MM.1S (cell line): ENCODE data around the gene MTO1.
"Not testable (repeated sequence)": the region's sequence is repeated elsewhere in the genome, so short reads cannot be mapped to it uniquely, and the experiment has no call there.

ENCODE experiments used
- DNase-seq: peaks from one replicate; pipeline ENCODE4 v3.0.0-alpha.2; 2015
- H2AFZ ChIP-seq: fragments of 300-600 bp; sonication (generic); 2 replicates; pipeline ENCODE4 v1.6.0; 2016; ENCODE audit warnings: antibody characterized with exemption, low read length
- H3F3A ChIP-seq: fragments of 300-600 bp; sonication (generic); 2 replicates; pipeline ENCODE4 v1.6.1; 2016; ENCODE audit warnings: mild to moderate bottlenecking, antibody characterized with exemption, low read length, moderate library complexity, mixed read lengths; ENCODE audit not compliant: insufficient read depth
- H3K27ac ChIP-seq: fragments of 300-600 bp; sonication (generic); 2 replicates; pipeline ENCODE4 v1.5.1; 2016; ENCODE audit warnings: mild to moderate bottlenecking, low read length
- H3K27me3 ChIP-seq: fragments of 300-600 bp; sonication (generic); replicated peaks from 2 replicates; pipeline ENCODE4 v1.6.0; 2016; ENCODE audit warnings: low read length; ENCODE audit not compliant: insufficient read depth
- H3K36me3 ChIP-seq: fragments of 300-600 bp; sonication (generic); replicated peaks from 2 replicates; pipeline ENCODE4 v1.6.1; 2016; ENCODE audit warnings: mild to moderate bottlenecking, low read length, mixed read lengths; ENCODE audit not compliant: insufficient read depth
- H3K4me1 ChIP-seq: fragments of 300-600 bp; sonication (generic); 2 replicates; pipeline ENCODE4 v1.6.1; 2016; ENCODE audit warnings: low read length, mixed read lengths
- H3K4me2 ChIP-seq: fragments of 300-600 bp; sonication (generic); 2 replicates; pipeline ENCODE4 v1.6.0; 2016; ENCODE audit warnings: low read depth, low read length
- H3K4me3 ChIP-seq: fragments of 300-600 bp; sonication (generic); 2 replicates; pipeline ENCODE4 v1.5.1; 2016; ENCODE audit warnings: low read length, mixed read lengths
- H3K79me2 ChIP-seq: fragments of 300-600 bp; sonication (generic); 2 replicates; pipeline ENCODE4 v1.6.1; 2016; ENCODE audit warnings: mixed run types, low read length, mixed read lengths
- H3K9ac ChIP-seq: fragments of 300-600 bp; sonication (generic); 2 replicates; pipeline ENCODE4 v1.6.1; 2016; ENCODE audit warnings: low read length, mixed read lengths
- H3K9me2 ChIP-seq: fragments of 300-600 bp; sonication (generic); replicated peaks from 2 replicates; pipeline ENCODE4 v1.6.1; 2016; ENCODE audit warnings: mild to moderate bottlenecking, low read length, mixed read lengths; ENCODE audit not compliant: insufficient read depth
- H3K9me3 ChIP-seq: fragments of 300-600 bp; sonication (generic); replicated peaks from 2 replicates; pipeline ENCODE4 v1.6.1; 2016; ENCODE audit warnings: mild to moderate bottlenecking, low read length, mixed read lengths; ENCODE audit not compliant: insufficient read depth
- H4K20me1 ChIP-seq: fragments of 300-600 bp; sonication (generic); 2 replicates; pipeline ENCODE4 v1.6.1; 2016; ENCODE audit warnings: mild to moderate bottlenecking, low read length, moderate library complexity, mixed read lengths; ENCODE audit not compliant: insufficient read depth
- EZH2 ChIP-seq: fragments of 300-600 bp; sonication (generic); optimal IDR thresholded peaks from 2 replicates; pipeline ENCODE3; 2017; ENCODE audit warnings: low read depth, mild to moderate bottlenecking, antibody characterized with exemption, low read length, mixed read lengths
- EZH2phosphoT487 ChIP-seq: fragments of 300-600 bp; sonication (generic); IDR thresholded peaks from 2 replicates; pipeline ENCODE4 v1.6.1; 2018; ENCODE audit warnings: antibody characterized with exemption, low read length
- TF ChIP-seq, protein P1 (sequence below): fragments of 300-600 bp; sonication (generic); IDR thresholded peaks from 2 replicates; pipeline ENCODE4 v1.5.1; 2016; ENCODE audit warnings: antibody characterized with exemption, low read length, mixed read lengths

MTO1 gene

DNA sequence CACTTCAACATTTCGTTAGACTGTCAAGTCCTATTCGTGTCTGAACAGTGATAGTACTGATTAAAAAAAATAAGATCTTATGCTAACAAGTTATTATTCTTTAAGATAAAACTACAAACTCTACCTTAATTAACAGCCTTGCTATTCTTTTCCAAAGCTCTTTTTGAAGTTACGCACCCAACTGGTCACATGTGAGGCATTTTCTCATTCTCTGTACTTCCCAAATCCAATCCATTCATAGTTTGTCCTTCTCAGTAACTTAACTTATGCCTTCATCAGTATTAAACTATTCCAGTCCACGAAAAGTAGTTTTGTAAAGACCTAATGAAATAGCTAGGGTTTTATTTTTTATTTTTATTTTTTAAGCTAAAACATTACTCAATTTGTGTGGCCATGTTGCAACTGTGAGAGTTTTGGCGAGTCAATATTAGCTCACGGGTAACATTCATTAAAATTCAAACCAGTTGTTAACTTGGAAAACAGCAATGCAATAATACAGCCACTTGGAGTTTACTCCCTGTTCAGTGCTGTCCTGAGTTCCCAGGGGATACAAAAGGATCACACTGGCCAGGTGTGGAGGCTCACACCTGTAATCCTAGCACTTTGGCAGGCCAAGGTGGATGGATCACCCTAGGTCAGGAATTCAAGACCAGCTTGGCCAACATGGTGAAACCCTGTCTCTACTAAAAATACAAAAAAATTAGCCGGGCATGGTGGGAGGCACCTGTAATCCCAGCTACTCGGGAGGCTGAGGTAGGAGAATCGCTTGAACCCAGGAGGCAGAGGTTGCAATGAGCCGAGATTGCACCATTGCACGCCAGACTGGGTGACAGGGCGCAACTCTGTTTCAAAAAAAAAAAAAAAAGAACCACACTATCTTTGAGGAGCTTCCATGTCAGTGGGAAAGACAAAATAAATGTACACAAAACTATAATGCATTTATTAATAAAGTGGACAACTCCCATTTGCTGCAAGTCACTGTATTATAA is 87.2 kb downstream of the MTO1 start:
- H3K9ac ChIP-seq = no peak overlapping the region
- H3K4me3 ChIP-seq = no peak overlapping the region
- no peak overlapping the region for H3K4me2 ChIP-seq
- no peaks in the 10 kb centered on the region for H3K79me2 ChIP-seq
- H3K9me2 ChIP-seq = no peaks in the 10 kb centered on the region
- H3K9me3 ChIP-seq = no peaks in the 10 kb centered on the region
- H3K36me3 ChIP-seq = no peaks in the 10 kb centered on the region
- H3K4me1 ChIP-seq = no peaks in the 10 kb centered on the region
- no peaks in the 10 kb centered on the region for H3K27me3 ChIP-seq
- no peak for DNase-seq
- no peaks in the 10 kb centered on the region for H4K20me1 ChIP-seq
- TF ChIP-seq EZH2phosphoT487 = no peak
- H3F3A ChIP-seq = no peaks in the 10 kb centered on the region
- no peak overlapping the region for H3K27ac ChIP-seq
- no peak overlapping the region for H2AFZ ChIP-seq

DNA sequence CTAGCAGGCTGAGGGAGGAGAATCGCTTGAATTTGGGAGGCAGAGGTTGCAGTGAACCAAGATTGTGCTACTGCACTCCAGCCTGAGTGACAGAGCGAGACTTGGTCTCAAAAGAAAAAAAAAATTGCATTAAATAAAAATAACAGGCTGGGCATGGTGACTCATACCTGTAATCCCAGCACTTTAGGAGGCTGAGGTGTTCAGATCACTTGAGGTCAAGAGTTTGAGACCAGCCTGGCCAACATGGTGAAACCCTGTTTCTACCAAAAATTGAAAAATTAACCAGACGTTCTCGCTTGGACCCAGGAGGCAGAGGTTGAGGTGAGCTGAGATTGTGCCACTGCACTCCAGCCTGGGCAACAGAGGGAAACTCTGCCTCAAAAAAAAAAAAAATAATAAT is 89.6 kb downstream of the MTO1 start:
- DNase-seq, H3K36me3 ChIP-seq: not testable (repeated sequence)

DNA sequence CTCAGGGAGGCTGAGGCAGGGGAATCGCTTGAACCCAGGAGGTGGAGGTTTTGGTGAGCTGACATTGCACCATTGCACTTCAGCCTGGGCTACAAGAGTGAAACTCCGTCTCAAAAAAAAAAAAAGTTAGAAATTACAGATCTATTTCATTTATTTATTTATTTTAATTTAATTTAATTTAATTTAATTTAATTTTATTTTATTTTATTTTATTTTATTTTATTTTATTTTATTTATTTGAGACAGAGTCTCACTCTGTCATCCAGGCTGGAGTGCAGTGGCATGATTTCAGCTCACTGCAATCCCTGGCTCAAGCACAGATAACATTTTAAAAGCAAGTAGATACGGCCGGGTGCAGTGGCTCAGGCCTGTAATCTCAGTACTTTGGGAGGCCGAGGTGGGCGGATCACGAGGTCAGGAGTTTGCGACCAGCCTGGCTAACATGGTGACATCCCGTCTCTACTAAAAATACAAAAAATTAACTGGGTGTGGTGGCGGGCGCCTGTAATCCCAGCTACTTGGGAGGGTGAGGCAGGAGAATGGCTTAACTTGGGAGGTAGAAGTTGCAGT is 93.9 kb downstream of the MTO1 start:
- H3K9ac ChIP-seq, H3K27ac ChIP-seq: not testable (repeated sequence)

More for the DNA sequence above, 89.6 kb downstream of the MTO1 start:
- H3K9ac ChIP-seq, H3K9me2 ChIP-seq, H3K27ac ChIP-seq, H3K79me2 ChIP-seq, H4K20me1 ChIP-seq, H3K4me3 ChIP-seq, H3K27me3 ChIP-seq, H2AFZ ChIP-seq, H3F3A ChIP-seq, H3K4me1 ChIP-seq, H3K4me2 ChIP-seq, H3K9me3 ChIP-seq: not testable (repeated sequence)

DNA sequence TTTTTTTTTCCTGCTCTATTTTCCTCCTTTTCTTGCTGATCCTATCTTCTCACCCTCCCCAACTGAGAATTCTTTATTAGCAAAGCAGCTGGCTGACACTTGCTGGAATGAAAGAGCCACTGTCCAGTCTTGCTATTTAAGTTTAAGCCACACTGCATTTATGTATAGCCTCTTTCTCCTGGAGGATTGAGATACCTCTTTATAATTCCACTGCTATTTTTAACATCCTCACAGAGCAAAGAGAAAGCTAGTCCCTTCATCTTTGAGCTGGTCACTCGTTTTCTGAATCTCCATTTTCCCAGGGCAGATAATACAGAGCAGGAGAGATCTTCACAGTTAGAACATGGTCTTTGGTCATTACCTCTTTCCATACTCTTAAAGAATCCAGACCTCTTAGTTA is 95.3 kb downstream of the MTO1 start:
- Histone ChIP-seq H3K27ac (no peak overlapping the region), H3K36me3 (no peaks in the 10 kb centered on the region), H3K4me1 (0 out of 2 replicates have a peak, but pooled peaks cover 9% of the 10 kb centered on the region), H2AFZ (no peak overlapping the region), H3F3A (peaks cover 10% of the 10 kb centered on the region), H3K9ac (no peak overlapping the region), H3K9me3 (no peaks in the 10 kb centered on the region), H3K9me2 (no peaks in the 10 kb centered on the region), H4K20me1 (no peaks in the 10 kb centered on the region), H3K4me3 (no peak overlapping the region), H3K27me3 (no peaks in the 10 kb centered on the region), H3K4me2 (no peak overlapping the region), H3K79me2 (no peaks in the 10 kb centered on the region)
- no peak for DNase-seq
- TF ChIP-seq EZH2 (no peak), EZH2phosphoT487 (no peak)
- TF ChIP-seq, protein P1, sequence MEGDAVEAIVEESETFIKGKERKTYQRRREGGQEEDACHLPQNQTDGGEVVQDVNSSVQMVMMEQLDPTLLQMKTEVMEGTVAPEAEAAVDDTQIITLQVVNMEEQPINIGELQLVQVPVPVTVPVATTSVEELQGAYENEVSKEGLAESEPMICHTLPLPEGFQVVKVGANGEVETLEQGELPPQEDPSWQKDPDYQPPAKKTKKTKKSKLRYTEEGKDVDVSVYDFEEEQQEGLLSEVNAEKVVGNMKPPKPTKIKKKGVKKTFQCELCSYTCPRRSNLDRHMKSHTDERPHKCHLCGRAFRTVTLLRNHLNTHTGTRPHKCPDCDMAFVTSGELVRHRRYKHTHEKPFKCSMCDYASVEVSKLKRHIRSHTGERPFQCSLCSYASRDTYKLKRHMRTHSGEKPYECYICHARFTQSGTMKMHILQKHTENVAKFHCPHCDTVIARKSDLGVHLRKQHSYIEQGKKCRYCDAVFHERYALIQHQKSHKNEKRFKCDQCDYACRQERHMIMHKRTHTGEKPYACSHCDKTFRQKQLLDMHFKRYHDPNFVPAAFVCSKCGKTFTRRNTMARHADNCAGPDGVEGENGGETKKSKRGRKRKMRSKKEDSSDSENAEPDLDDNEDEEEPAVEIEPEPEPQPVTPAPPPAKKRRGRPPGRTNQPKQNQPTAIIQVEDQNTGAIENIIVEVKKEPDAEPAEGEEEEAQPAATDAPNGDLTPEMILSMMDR = no peak

More for the DNA sequence above, 93.9 kb downstream of the MTO1 start:
- DNase-seq, H3K4me3 ChIP-seq, H3F3A ChIP-seq, H3K9me2 ChIP-seq, H4K20me1 ChIP-seq, H3K27me3 ChIP-seq, H3K4me1 ChIP-seq, H2AFZ ChIP-seq, H3K4me2 ChIP-seq, H3K79me2 ChIP-seq, H3K36me3 ChIP-seq, H3K9me3 ChIP-seq: not testable (repeated sequence)
